Endothelial cell of umbilical vein (primary cell): Measurements from ENCODE around the gene GPR137. TPM values are rescaled to one million over a fixed set of nuclear protein-coding genes. Genes with fewer than 3 reads are reported as not detected.

Source experiments
- BruUV-seq: library from RNA; stranded (reverse); fragments of 400-500 nt; replicated peaks from 2 replicates; lab custom pipeline; 2021; lab: Mats Ljungman, UMichigan
- CTCF ChIA-PET: fragments of 300-600, 350-600 bp; sonication (Branson Sonifier 250); formaldehyde crosslinking; loops from one replicate; lab custom pipeline; 2021; ENCODE audit warnings: antibody characterized with exemption, inconsistent platforms; lab: Charles Lee
- POLR2A ChIA-PET: fragments of 300-600, 350-600 bp; sonication (Branson Sonifier 250); formaldehyde crosslinking; loops from one replicate; lab custom pipeline; 2021; ENCODE audit warnings: antibody characterized with exemption, inconsistent platforms; lab: Charles Lee
- DNase-seq: peaks from one replicate; pipeline ENCODE4 v3.0.0-alpha.2; 2011; ENCODE audit warnings: low read depth, low spot score
- FAIRE-seq: peaks from 2 replicates; lab custom pipeline; 2011; peaks lifted over from hg19 to GRCh38; lab: Jason Lieb, UNC
- H2AFZ ChIP-seq: 2 replicates; pipeline ENCODE4 v1.6.0; 2012; ENCODE audit warnings: low read depth, low read length, control low read depth, inconsistent platforms
- H3K27ac ChIP-seq: 2 replicates; pipeline ENCODE4 v1.5.1; 2011; ENCODE audit warnings: low read depth, mild to moderate bottlenecking, control low read depth, low read length, moderate library complexity; ENCODE audit not compliant: insufficient read depth
- H3K27me3 ChIP-seq, 2 experiments: 2 replicates each; pipeline versions ENCODE4 v1.6.0 to v1.6.1; 2011; ENCODE audit warnings: low read length in 2 of 2, mixed read lengths in 1 of 2; ENCODE audit not compliant: control insufficient read depth in 2 of 2, insufficient read depth in 2 of 2
- H3K36me3 ChIP-seq, 2 experiments: 2 replicates in 1 of 2; 3 replicates in 1 of 2; pipeline ENCODE4 v1.5.1; 2011; ENCODE audit warnings: low read length in 2 of 2, mild to moderate bottlenecking in 1 of 2, moderate library complexity in 1 of 2; ENCODE audit not compliant: control insufficient read depth in 2 of 2, insufficient read depth in 2 of 2; ENCODE audit errors: extremely low read depth in 1 of 2
- H3K4me1 ChIP-seq: 3 replicates; pipeline ENCODE4 v1.5.1; 2011; ENCODE audit warnings: mild to moderate bottlenecking, low read length; ENCODE audit not compliant: control insufficient read depth, insufficient read depth; ENCODE audit errors: extremely low read depth
- H3K4me2 ChIP-seq: 2 replicates; pipeline ENCODE4 v1.6.1; 2011; ENCODE audit warnings: low read length, control low read depth, mixed read lengths; ENCODE audit not compliant: insufficient read depth
- H3K4me3 ChIP-seq, 3 experiments: fragments of 200-600 bp in 1 of 3; sonication (generic), shearing (Covaris generic) in 1 of 3; replicated peaks in 1 of 3; 2 replicates each; pipeline ENCODE4 v1.5.1; 2011 to 2016; ENCODE audit warnings: control low read depth in 3 of 3, low read length in 3 of 3, mild to moderate bottlenecking in 2 of 3, inconsistent platforms in 1 of 3, low read depth in 1 of 3, moderate library complexity in 1 of 3; ENCODE audit not compliant: insufficient read depth in 1 of 3
- H3K79me2 ChIP-seq: 2 replicates; pipeline ENCODE4 v1.6.0; 2012; ENCODE audit warnings: low read length, inconsistent platforms; ENCODE audit not compliant: control insufficient read depth, insufficient read depth
- H3K9ac ChIP-seq: replicated peaks from 2 replicates; pipeline ENCODE3; 2011; ENCODE audit warnings: low read length, control low read depth; ENCODE audit not compliant: insufficient read depth; ENCODE audit errors: extremely low read depth
- H3K9me1 ChIP-seq: replicated peaks from 3 replicates; pipeline ENCODE4 v1.6.0; 2011; ENCODE audit warnings: mild to moderate bottlenecking, low read length; ENCODE audit not compliant: control insufficient read depth, insufficient read depth; ENCODE audit errors: extremely low read depth
- H3K9me3 ChIP-seq: replicated peaks from 2 replicates; pipeline ENCODE4 v1.5.1; 2012; ENCODE audit warnings: low read length, inconsistent platforms; ENCODE audit not compliant: control insufficient read depth, insufficient read depth
- H4K20me1 ChIP-seq: replicated peaks from 2 replicates; pipeline ENCODE3; 2011; ENCODE audit warnings: mild to moderate bottlenecking, low read length; ENCODE audit not compliant: control insufficient read depth, insufficient read depth; ENCODE audit errors: extremely low read depth
- EZH2 ChIP-seq: IDR thresholded peaks from 2 replicates; pipeline ENCODE4 v1.6.1; 2012; ENCODE audit warnings: borderline replicate concordance, low read depth, mild to moderate bottlenecking, moderate library complexity, low read length, inconsistent platforms; ENCODE audit not compliant: severe bottlenecking
- FOS ChIP-seq: IDR thresholded peaks from 2 replicates; pipeline ENCODE4 v1.6.1; 2011; ENCODE audit warnings: mild to moderate bottlenecking, low read length, moderate library complexity, borderline replicate concordance; ENCODE audit not compliant: insufficient read depth
- GATA2 ChIP-seq: IDR thresholded peaks from 2 replicates; pipeline ENCODE4 v1.7.0; 2011; ENCODE audit warnings: low read depth, mild to moderate bottlenecking, moderate library complexity, mixed read lengths, low read length; ENCODE audit not compliant: insufficient read length, insufficient read depth
- JUN ChIP-seq: IDR thresholded peaks from 2 replicates; pipeline ENCODE4 v1.6.1; 2011; ENCODE audit warnings: borderline replicate concordance, low read depth; ENCODE audit not compliant: insufficient read length, insufficient read depth
- MYC ChIP-seq: IDR thresholded peaks from one replicate; pipeline ENCODE4 v1.6.1; 2011; ENCODE audit warnings: mild to moderate bottlenecking, low read depth, low read length
- POLR2A ChIP-seq: IDR thresholded peaks from 2 replicates; pipeline ENCODE4 v1.6.1; 2012; ENCODE audit warnings: low read depth, mild to moderate bottlenecking, control low read depth, low read length
- POLR2AphosphoS5 ChIP-seq: IDR thresholded peaks from 2 replicates; pipeline ENCODE4 v1.6.1; 2012; ENCODE audit warnings: low read depth, mild to moderate bottlenecking, control low read depth, low read length, moderate library complexity; ENCODE audit not compliant: insufficient read depth
- dilution Hi-C: fragments of 300-500 bp; cut with MboI; formaldehyde crosslinking; loops from one replicate; pipeline ENCODE4 v1.15.0; 2019; ENCODE audit warnings: low sequenced_read_pairs; ENCODE audit not compliant: extremely low pct_ligation_motif_present
- intact Hi-C: fragments of 100-400 bp; cut with micrococcal nuclease; formaldehyde crosslinking; loops from one replicate; pipeline ENCODE4 v1.10.0; 2022
- polyA plus RNA-seq, 4 experiments: library from polyadenylated mRNA; depleted of rRNA in 3 of 4; stranded (reverse) in 3 of 4; unstranded in 1 of 4; fragments of >200 nt; gene quantifications; 2 replicates each; pipeline versions ENCODE4 v1.2.1 to v1.2.3, GENCODE V29; 2011 to 2012; ENCODE audit warnings: missing spikeins in 1 of 4
- total RNA-seq: library from RNA; stranded (reverse); gene quantifications from 2 replicates; pipeline ENCODE4 v1.2.3, GENCODE V29; 2021
- TF ChIP-seq, protein P1 (sequence below), 2 donors: IDR thresholded peaks; 1 replicate in 1 of 2; 2 replicates in 1 of 2; pipeline ENCODE4 v1.5.1; 2011; ENCODE audit warnings: low read length in 2 of 2, mild to moderate bottlenecking in 2 of 2, moderate library complexity in 2 of 2, control low read depth in 1 of 2, inconsistent platforms in 1 of 2, low read depth in 1 of 2; ENCODE audit not compliant: insufficient read depth in 1 of 2; ENCODE audit errors: extremely low read depth in 1 of 2
- TF ChIP-seq, protein P2 (sequence below): IDR thresholded peaks from 2 replicates; pipeline ENCODE4 v1.6.1; 2011; ENCODE audit not compliant: insufficient read depth, insufficient read length

The GPR137 gene
- total and polyA plus RNA-seq, 2 donors (not counting 3 experiments of a cell fraction or from before 2014, with no cell fraction given), result 40.9 to 42.5 TPM

DNA sequence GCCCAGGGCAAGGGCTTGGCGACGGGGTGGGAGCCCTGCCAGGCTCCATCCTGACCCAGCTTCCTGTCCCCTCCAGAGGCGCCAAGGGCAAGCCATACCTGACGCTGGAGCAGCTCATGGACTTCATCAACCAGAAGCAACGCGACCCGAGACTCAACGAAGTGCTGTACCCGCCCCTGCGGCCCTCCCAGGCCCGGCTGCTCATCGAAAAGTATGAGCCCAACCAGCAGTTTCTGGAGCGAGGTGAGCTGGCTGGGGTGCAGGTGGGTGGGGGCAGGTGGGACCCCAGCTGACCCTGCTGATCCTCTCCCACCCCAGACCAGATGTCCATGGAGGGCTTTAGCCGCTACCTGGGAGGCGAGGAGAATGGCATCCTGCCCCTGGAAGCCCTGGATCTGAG lies 29.3 kb upstream of the GPR137 start:
- peaks cover 14% of the 10 kb centered on the region for H3K4me1 ChIP-seq
- H3K4me3 ChIP-seq, result no peak overlapping the region
- no peak overlapping the region for H3K4me2 ChIP-seq
- no peaks in the 10 kb centered on the region for H3K9me1 ChIP-seq
- no peak overlapping the region for H3K9ac ChIP-seq
- CTCF ChIA-PET, result interaction anchor here (0.9 to 1.5 kb wide), 3 partner anchors 13 to 52 kb away, joined by 4 to 5 read pairs (median 4); no protein-coding TSS in a partner anchor
- no peaks in the 10 kb centered on the region for H3K9me3 ChIP-seq
- no TSS peak for BruUV-seq
- POLR2A ChIA-PET, result no interaction called here
- no peaks in the 10 kb centered on the region for H3K27me3 ChIP-seq
- DNase-seq (no peak), FAIRE-seq (no peak)
- H4K20me1 ChIP-seq, result no peaks in the 10 kb centered on the region
- peaks cover 15 to 38% of the 10 kb centered on the region in 2 experiments for H3K36me3 ChIP-seq
- intact Hi-C loops (no loop called here), dilution Hi-C loops (no loop called here)
- H2AFZ ChIP-seq, result no peak overlapping the region
- H3K79me2 ChIP-seq, result peaks cover 32% of the 10 kb centered on the region
- no peak for TF ChIP-seq MYC
- no peak for TF ChIP-seq POLR2AphosphoS5
- no peak for TF ChIP-seq EZH2
- TF ChIP-seq GATA2, result no peak
- TF ChIP-seq, protein P1, sequence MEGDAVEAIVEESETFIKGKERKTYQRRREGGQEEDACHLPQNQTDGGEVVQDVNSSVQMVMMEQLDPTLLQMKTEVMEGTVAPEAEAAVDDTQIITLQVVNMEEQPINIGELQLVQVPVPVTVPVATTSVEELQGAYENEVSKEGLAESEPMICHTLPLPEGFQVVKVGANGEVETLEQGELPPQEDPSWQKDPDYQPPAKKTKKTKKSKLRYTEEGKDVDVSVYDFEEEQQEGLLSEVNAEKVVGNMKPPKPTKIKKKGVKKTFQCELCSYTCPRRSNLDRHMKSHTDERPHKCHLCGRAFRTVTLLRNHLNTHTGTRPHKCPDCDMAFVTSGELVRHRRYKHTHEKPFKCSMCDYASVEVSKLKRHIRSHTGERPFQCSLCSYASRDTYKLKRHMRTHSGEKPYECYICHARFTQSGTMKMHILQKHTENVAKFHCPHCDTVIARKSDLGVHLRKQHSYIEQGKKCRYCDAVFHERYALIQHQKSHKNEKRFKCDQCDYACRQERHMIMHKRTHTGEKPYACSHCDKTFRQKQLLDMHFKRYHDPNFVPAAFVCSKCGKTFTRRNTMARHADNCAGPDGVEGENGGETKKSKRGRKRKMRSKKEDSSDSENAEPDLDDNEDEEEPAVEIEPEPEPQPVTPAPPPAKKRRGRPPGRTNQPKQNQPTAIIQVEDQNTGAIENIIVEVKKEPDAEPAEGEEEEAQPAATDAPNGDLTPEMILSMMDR (IDR thresholded peaks at IDR 0.05; ENCODE audit: extremely low read depth in 1 of 2, insufficient read depth in 1 of 2, low read depth in 1 of 2, low read length in 2 of 2), result no peak
- no peak for TF ChIP-seq JUN
- no peak for TF ChIP-seq POLR2A
- TF ChIP-seq, protein P2, sequence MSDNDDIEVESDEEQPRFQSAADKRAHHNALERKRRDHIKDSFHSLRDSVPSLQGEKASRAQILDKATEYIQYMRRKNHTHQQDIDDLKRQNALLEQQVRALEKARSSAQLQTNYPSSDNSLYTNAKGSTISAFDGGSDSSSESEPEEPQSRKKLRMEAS, result no peak
- no peak for TF ChIP-seq FOS
- H3K27ac ChIP-seq, result no peak overlapping the region
